Skin of body (tissue), 2 donors: ENCODE results near the gene ATF6. TPM values are rescaled to one million over a fixed set of nuclear protein-coding genes. Genes with fewer than 3 reads are reported as not detected.
A peak's percentile ranks its signal among the peaks of the same experiment; 100 is the strongest.

Experiments used
- DNase-seq: peaks from one replicate; lab custom pipeline; 2025; lab: John Stamatoyannopoulos, UW
- total RNA-seq: library from RNA; depleted of rRNA; stranded (reverse); fragments of >200 nt; gene quantifications from one replicate; pipeline ENCODE4 v1.2.3, GENCODE V29; 2014

Gene ATF6
- total RNA-seq, 1 donor from 2014 or later = 24.4 TPM

DNA sequence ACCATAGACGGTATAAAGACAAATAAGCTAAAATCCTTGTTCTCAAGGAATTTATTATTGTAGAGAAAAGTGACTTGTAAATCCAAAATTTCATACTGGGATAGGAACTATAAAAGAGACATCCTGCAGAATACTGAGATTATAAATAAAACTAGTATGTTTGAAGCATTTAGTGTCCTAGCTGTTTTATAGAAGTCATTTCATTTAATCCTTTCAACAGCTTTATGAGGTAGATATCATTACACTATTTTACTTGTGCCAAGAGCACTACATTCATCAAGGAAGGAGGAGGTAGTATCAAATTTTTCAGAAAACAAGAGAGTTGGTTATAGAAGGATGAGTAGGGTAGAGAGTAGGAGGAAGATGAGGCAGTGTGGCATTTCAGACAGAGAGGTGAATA lies 119.6 kb downstream of the ATF6 start:
- no peak for DNase-seq

- DNase-seq = no peak
Measured at GRCh38 chr1:161886589-161886988, 120.5 kb downstream of the ATF6 start.

GRCh38 chr1:161887730-161888287 lies 121.7 kb downstream of the ATF6 start:
- DNase-seq = peak; percentile 10

GRCh38 chr1:161890574-161890973 lies 124.5 kb downstream of the ATF6 start:
- no peak for DNase-seq

- DNase-seq = no peak
Measured at GRCh38 chr1:161899091-161899490, 133.0 kb downstream of the ATF6 start.

GRCh38 chr1:161900160-161900559 lies 134.0 kb downstream of the ATF6 start:
- DNase-seq = no peak

DNA sequence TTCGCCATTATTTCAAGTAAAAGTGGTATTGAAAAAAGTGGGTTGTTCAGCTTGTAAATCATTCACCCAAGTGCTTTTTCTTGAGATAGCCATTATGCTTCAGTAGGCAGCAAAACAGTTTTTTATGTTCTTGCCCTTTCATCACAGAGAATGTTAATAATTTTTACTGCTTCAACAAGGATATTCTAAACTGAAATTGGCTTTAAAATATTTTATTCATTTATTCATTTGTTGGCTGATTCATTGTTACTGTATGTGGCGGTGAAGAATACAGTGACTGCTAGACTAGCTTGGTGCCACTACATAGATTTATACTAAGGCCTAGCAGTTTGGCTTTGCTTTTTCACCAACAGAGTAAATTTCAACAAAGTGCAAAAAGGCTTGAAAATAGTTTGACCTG lies 136.1 kb downstream of the ATF6 start:
- DNase-seq = no peak

GRCh38 chr1:161905269-161905884 lies 139.3 kb downstream of the ATF6 start:
- no peak for DNase-seq

DNA sequence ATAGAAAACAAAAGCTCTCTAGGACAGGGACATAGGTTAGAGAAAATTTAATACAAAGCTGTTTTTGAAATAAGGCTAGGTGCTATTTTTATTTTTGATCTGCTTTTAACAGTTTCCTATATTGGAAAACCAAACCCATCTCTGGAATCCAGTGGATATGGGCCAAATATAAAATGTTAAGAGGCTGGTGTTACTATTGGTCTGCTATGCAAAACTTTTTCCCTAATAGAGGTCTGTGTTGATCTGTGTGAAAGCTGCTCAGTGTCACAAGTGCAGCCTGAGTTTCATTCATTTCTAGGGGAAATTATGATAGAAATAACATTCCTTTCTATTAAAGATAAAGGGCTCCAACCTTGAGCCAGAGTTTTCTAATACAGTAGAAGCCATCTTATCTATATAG lies 141.1 kb downstream of the ATF6 start:
- DNase-seq = no peak

DNA sequence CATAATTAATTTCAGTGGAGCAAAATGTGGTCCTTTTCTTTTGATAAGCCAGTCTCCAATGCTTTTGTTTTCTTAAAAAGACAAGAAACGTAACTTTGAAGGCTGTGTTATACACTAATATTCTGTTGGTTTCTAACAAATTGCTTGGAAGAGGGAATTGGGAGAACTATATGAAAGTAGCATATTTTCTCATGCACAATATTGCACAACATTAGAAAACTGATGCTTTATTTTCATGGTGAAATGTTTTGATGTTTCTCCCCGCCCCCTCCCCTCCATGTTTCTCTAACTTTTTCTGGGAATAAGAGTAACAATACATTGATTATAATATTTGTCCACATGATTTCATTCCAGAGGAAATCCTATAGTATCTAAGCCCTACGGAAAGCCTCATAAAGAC lies 142.1 kb downstream of the ATF6 start:
- no peak for DNase-seq

DNA sequence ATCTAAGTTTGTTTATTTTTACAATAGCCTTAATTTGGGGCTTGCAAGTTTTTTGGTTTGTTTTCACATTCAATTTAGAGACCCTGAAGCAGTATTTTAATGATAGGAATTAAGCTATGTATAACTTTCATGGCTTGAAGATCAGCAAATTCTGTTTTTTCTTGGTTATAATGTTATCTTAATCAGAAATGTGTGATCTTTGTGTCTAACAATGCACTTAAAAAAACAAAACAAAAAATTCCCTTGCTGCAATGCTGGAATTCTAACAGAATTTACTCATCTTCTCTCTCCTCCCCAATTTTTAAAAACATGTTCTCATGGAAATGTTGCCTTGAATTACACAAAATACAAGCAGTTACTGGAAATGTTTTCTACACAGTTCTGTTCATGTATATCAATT lies 144.5 kb downstream of the ATF6 start:
- DNase-seq = no peak

GRCh38 chr1:161913482-161914140 lies 147.5 kb downstream of the ATF6 start:
- no peak for DNase-seq

- DNase-seq = no peak
Measured at GRCh38 chr1:161914595-161914994, 148.5 kb downstream of the ATF6 start.

DNA sequence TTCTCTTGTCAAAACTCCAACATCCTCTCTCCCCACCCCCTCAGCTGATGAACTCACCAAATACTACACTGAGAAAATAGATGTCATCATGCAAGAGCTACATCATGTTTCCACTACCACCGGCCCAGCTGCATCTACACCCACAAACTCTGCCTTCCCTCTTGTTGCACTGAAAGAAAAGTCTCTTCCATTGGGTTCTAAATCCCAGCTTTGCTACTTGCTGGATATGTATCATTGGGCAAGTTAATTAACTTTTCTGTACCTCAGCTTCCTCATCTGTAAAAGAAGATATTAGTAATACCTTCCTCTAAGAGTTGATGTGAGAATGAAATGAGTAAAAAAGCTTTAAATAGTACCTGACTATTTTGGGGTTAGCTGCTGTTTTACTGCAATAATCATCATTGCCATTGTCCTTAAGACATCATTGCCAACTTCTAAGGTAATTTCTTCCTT lies 149.0 kb downstream of the ATF6 start:
- DNase-seq = no peak

- DNase-seq = no peak
Measured at GRCh38 chr1:161915978-161916377, 149.9 kb downstream of the ATF6 start.

- DNase-seq = no peak
Measured at GRCh38 chr1:161919229-161919628, 153.1 kb downstream of the ATF6 start.

DNA sequence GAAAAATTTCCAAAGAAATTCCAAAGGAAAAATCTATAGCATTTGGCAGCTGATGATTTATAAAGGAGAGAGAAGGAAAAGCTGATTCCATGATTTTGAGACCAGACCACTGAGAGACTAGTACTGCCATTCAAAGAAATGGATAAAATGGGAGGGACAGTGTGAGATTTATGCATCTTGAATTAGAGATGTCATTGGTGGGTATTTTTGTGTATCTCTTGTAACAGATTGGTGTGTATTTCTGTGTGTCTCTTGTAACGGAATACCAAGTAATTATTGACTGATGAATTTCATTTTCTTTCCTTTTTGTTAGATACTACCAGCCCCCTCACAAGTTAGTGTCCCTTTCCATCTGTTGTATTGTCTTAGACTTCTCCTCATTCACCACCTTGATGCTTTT lies 155.4 kb downstream of the ATF6 start:
- no peak for DNase-seq

DNA sequence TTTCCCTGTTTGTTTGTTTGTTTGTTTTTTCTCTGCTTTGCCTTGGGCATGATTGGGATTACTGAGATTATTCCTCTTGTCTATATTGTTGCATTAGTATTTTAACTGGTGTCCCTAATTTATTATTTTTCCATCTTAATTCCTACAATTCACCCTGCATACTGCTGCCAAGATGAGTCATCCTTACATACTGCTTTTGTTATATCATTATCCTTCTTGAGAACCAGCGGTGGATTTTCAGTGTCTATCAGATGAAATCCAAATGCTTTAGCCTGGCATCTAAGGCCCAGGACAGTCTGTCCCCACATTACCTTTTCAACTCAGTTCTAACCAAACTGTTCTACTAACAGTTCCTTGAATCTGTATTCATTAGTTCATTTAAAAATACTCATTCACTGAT lies 155.9 kb downstream of the ATF6 start:
- DNase-seq = peak; percentile 19

GRCh38 chr1:161928056-161928455 lies 161.9 kb downstream of the ATF6 start:
- no peak for DNase-seq

DNA sequence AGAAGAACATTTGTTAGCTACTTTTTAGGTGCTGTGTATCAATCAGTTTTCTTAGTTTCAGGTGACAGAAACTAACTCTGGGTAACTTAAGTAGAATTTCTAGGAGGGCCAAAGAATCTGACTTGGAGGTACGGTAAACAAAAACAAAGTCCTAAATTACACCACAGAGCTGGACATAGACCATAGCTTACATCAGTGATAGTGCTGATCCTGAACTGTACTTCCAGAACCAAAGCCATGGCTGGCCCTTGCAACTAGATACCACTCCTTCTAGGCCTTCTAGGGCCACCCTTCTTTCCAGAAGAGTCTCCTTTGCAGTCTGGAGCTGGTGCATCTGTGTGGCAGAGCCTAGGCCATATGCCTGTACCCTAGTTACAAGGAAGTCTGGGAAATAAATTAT lies 163.0 kb downstream of the ATF6 start:
- no peak for DNase-seq

DNA sequence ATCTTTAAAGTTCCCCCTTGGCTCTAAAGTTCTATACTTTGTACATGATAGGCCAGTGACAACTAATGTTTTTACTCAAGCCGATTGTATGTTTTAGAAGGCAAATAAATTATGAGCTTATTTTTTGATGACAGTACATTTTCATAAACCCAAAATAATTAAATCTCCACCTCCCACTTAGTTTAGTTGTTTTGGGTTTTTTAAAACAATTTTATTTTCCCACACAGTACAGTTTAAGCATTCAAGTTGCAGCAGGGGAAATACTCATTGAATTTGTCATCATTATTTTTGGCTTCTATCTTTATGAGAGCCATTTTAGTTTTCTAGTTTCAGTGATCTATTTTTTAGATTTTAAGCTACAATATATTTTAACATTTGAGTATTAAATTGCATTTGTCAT lies 163.9 kb downstream of the ATF6 start:
- peak; percentile 18 for DNase-seq

GRCh38 chr1:161932668-161933067 lies 166.5 kb downstream of the ATF6 start:
- DNase-seq = no peak
